ENCODE data around the gene LY6G6F. TPM values are rescaled to one million over a fixed set of nuclear protein-coding genes. Genes with fewer than 3 reads are reported as not detected.

The LY6G6F gene
- polyA plus RNA-seq, 3 donors = 0.51 TPM; not detected in 2

DNA sequence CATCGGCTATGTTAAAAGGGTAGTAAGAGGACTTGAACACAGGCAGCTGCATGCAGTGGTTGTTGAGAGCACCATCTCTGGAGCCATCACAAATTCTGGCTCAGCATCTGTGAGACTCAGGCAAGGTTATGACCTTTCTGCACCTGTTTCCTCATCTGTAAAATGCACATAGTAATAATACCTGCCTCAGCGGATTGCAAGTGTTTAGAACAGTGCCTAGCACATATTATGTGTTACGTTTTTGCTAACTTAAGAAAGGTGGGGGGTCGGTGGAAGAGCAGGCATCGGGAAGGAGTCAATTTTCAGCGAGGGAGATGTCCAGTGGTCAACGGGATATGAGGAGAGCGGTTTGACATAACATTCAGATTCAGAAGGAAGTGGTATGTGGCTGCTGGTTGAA is 28.7 kb upstream of the LY6G6F start:
- intact Hi-C loops (cut with micrococcal nuclease) = loop anchor here (5.0 to 10.0 kb wide), 2 partner anchors 89 to 277 kb away; partner anchors contain the start of genes NELFE (in 1 of the 2) and SKIC2 (in 1 of the 2)
- H3K27ac Mint-ChIP-seq = peak overlapping the region in 1 of 7 donors; percentile 5
- no peaks in the 10 kb centered on the region for H4K20me1 ChIP-seq (ENCODE audit: insufficient read depth, low read length)
- no peak for DNase-seq
- peaks cover 20 to 23% of the 10 kb centered on the region in 2 donors for H3K4me1 ChIP-seq (ENCODE audit: control insufficient read depth in 1 of 2, insufficient read depth in 2 of 2, low read length in 2 of 2)
- no peak overlapping the region for H3K27ac ChIP-seq (ENCODE audit: low read depth in 1 of 2, low read length in 2 of 2)
- H3K9me3 Mint-ChIP-seq = peaks cover 0 to 2% (median 0%) of the 10 kb centered on the region in 7 donors
- H3K27me3 ChIP-seq (ENCODE audit: control insufficient read depth in 2 of 2, insufficient read depth in 2 of 2, low read length in 2 of 2) = no peaks in the 10 kb centered on the region
- no peak overlapping the region for H2AFZ ChIP-seq (ENCODE audit: insufficient read depth, low read depth, low read length, poor library complexity, severe bottlenecking)
- no peaks in the 10 kb centered on the region for H3K9me3 ChIP-seq (replicated peaks in 1 of 2; ENCODE audit: control insufficient read depth in 1 of 2, insufficient read depth in 1 of 2, low read length in 2 of 2)
- H3K9ac ChIP-seq (ENCODE audit: insufficient read depth, low read length, poor library complexity, severe bottlenecking) = no peak overlapping the region
- 86% methylated on average over 7 of the region's 8 CpGs for WGBS (ENCODE audit: insufficient coverage)
- H3K36me3 ChIP-seq (replicated peaks in 1 of 2; ENCODE audit: control insufficient read depth in 1 of 2, insufficient read depth in 2 of 2, low read length in 2 of 2) = peaks cover 5 to 12% of the 10 kb centered on the region in 2 donors
- H3K27me3 Mint-ChIP-seq (ENCODE audit: low read depth in 3 of 3) = peaks cover 5 to 8% (median 6%) of the 10 kb centered on the region in 3 donors
- no peak overlapping the region for H3K4me2 ChIP-seq (replicated peaks; ENCODE audit: extremely low read depth, low read length, poor library complexity, severe bottlenecking)
- no peak overlapping the region for H3K4me3 ChIP-seq (replicated peaks in 1 of 3; ENCODE audit: low read depth in 2 of 3, low read length in 3 of 3)
- peaks cover 13 to 18% of the 10 kb centered on the region in 2 donors for H3K36me3 Mint-ChIP-seq
- no peaks in the 10 kb centered on the region for H3K79me2 ChIP-seq (ENCODE audit: insufficient read depth, low read length)
- H3K4me3 Mint-ChIP-seq = no peak overlapping the region
- TF ChIP-seq, protein P1, sequence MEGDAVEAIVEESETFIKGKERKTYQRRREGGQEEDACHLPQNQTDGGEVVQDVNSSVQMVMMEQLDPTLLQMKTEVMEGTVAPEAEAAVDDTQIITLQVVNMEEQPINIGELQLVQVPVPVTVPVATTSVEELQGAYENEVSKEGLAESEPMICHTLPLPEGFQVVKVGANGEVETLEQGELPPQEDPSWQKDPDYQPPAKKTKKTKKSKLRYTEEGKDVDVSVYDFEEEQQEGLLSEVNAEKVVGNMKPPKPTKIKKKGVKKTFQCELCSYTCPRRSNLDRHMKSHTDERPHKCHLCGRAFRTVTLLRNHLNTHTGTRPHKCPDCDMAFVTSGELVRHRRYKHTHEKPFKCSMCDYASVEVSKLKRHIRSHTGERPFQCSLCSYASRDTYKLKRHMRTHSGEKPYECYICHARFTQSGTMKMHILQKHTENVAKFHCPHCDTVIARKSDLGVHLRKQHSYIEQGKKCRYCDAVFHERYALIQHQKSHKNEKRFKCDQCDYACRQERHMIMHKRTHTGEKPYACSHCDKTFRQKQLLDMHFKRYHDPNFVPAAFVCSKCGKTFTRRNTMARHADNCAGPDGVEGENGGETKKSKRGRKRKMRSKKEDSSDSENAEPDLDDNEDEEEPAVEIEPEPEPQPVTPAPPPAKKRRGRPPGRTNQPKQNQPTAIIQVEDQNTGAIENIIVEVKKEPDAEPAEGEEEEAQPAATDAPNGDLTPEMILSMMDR (IDR thresholded peaks at IDR 0.05) = no peak
- peaks cover 30% of the 10 kb centered on the region for H3K4me1 Mint-ChIP-seq

DNA sequence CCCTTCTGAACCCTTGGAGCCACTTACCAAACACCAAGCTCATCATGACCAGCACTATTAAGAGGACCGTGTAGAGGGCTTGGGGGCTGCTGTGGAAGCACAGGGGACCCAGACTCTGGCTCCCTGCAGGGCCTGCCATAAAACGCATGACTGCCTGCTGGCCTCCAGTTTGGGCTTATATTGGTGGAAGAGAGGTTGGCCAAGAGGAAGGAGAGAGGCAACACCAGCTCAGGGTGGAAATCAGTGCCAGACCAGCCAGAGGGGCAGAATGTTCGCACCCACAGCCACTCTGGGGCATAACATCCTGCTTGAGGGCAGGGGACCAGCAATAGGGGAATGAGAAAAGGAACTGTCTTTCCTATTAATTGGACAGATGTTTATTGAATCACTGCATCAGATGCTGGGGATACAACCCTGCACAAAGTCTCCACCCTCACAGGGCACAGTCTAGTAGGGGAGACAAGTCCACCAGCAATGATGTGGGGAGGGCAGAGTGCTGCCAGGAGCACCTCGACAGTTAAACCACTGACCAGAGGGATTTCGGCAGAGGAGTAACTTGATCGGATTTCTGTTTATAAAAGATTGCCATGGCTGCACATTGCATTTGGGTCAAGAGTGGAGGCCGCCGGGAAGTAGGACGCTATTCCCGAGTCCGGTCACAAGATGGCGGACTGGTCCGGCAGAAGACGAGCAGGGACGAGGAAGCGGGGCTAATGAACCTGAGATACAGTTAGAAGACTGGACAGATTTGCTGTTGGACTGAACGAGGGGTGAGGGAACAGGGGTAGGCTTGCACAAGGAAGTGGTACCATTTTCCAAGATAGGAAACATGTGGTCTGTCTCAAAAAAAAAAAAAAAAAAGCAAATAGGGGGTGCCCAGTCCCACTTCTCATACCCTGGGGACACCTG is 26.2 kb upstream of the LY6G6F start, which contains the start of gene LY6G5C:
Gene LY6G5C (minus strand): TSS at position 842 of the 909 bp plus-strand sequence. CDS start 694 bp downstream, at position 148.
- H3K4me3 ChIP-seq (replicated peaks in 1 of 3; ENCODE audit: low read depth in 2 of 3, low read length in 3 of 3) = peak within 1 kb of the TSS; percentile 41 to 76 (median 65)
- peak within 1 kb of the TSS; percentile 95 for H2AFZ ChIP-seq (ENCODE audit: insufficient read depth, low read depth, low read length, poor library complexity, severe bottlenecking)
- Mint-ChIP-seq H3K36me3 (peaks cover 12 to 22% of the 10 kb centered on the region in 2 donors), H3K27ac (peak within 1 kb of the TSS; percentile 14 to 79 (median 72)), H3K27me3 (ENCODE audit: low read depth in 3 of 3) (peaks cover 8 to 10% (median 10%) of the 10 kb centered on the region in 3 donors), H3K4me3 (peak within 1 kb of the TSS; percentile 84 to 91), H3K4me1 (peaks cover 37% of the 10 kb centered on the region), H3K9me3 (peaks cover 0 to 4% (median 0%) of the 10 kb centered on the region in 7 donors)
- H3K4me2 ChIP-seq (replicated peaks; ENCODE audit: extremely low read depth, low read length, poor library complexity, severe bottlenecking) = peak within 1 kb of the TSS; percentile 93
- H3K36me3 ChIP-seq (replicated peaks in 1 of 2; ENCODE audit: control insufficient read depth in 1 of 2, insufficient read depth in 2 of 2, low read length in 2 of 2) = peaks cover 3 to 15% of the 10 kb centered on the region in 2 donors
- intact Hi-C loops (cut with micrococcal nuclease) = loop anchor here (2.0 to 5.0 kb wide), 3 partner anchors 46 to 187 kb away; no protein-coding TSS in a partner anchor
- peak within 1 kb of the TSS; percentile 57 for H3K9ac ChIP-seq (ENCODE audit: insufficient read depth, low read length, poor library complexity, severe bottlenecking)
- DNase-seq = peak; percentile 74 to 79 (median 76)
- peak within 1 kb of the TSS in 1 of 2 donors; percentile 17 for H3K27ac ChIP-seq (ENCODE audit: low read depth in 1 of 2, low read length in 2 of 2)
- no peaks in the 10 kb centered on the region for H3K9me3 ChIP-seq (replicated peaks in 1 of 2; ENCODE audit: control insufficient read depth in 1 of 2, insufficient read depth in 1 of 2, low read length in 2 of 2)
- peaks cover 0 to 4% of the 10 kb centered on the region in 2 donors for H3K27me3 ChIP-seq (ENCODE audit: control insufficient read depth in 2 of 2, insufficient read depth in 2 of 2, low read length in 2 of 2)
- H3K4me1 ChIP-seq (ENCODE audit: control insufficient read depth in 1 of 2, insufficient read depth in 2 of 2, low read length in 2 of 2) = peaks cover 26 to 28% of the 10 kb centered on the region in 2 donors
- H4K20me1 ChIP-seq (ENCODE audit: insufficient read depth, low read length) = no peaks in the 10 kb centered on the region
- no peaks in the 10 kb centered on the region for H3K79me2 ChIP-seq (ENCODE audit: insufficient read depth, low read length)
- TF ChIP-seq, protein P1 (IDR thresholded peaks at IDR 0.05) = peak; percentile 72
- WGBS (ENCODE audit: insufficient coverage) = 7% methylated on average over 14 of the region's 17 CpGs
